T-cell (primary cell): ENCODE measurements around the gene FAM171A1. TPM values are rescaled to one million over a fixed set of nuclear protein-coding genes. Genes with fewer than 3 reads are reported as not detected.

ENCODE experiments used
- ATAC-seq, 4 experiments: fragments of 200-7000 bp in 3 of 4; fragments of 150-1000 bp in 1 of 4; cut with Tn5 transposase; replicated peaks in 1 of 4; 1 replicate in 3 of 4; 2 replicates in 1 of 4; pipeline ENCODE4 v1.10.0; 2021; ENCODE audit warnings: moderate library complexity in 3 of 4, mild to moderate bottlenecking in 2 of 4, moderate number of reproducible peaks in 1 of 4
- CTCF ChIA-PET, 2 donors: fragments of 300-600 bp; sonication (Branson Sonifier 250); formaldehyde crosslinking; loops; one replicate each; lab custom pipeline; 2022; ENCODE audit warnings: antibody characterized with exemption in 2 of 2; lab: Charles Lee
- POLR2A ChIA-PET, 2 donors: fragments of 300-600 bp; sonication (Branson Sonifier 250); formaldehyde crosslinking; loops; one replicate each; lab custom pipeline; 2022; ENCODE audit warnings: antibody characterized with exemption in 2 of 2; lab: Charles Lee
- DNase-seq, 35 experiments: peaks; one replicate each; pipeline versions ENCODE4 v3.0.0 to v3.0.0-alpha.2; 2013 to 2023
- H3K27ac ChIP-seq: one replicate; pipeline ENCODE4 v1.5.1; 2013; ENCODE audit warnings: low read length
- H3K27me3 ChIP-seq, 2 experiments: replicated peaks in 1 of 2; 1 replicate in 1 of 2; 2 replicates in 1 of 2; pipeline versions ENCODE4 v1.6.1 to v1.7.0; 2013; ENCODE audit warnings: low read length in 1 of 2, mixed read lengths in 1 of 2; ENCODE audit not compliant: control insufficient read depth in 2 of 2, insufficient read depth in 2 of 2; ENCODE audit errors: extremely low read depth in 1 of 2
- H3K36me3 ChIP-seq, 2 donors: 1 replicate in 1 of 2; 2 replicates in 1 of 2; pipeline versions ENCODE4 v1.6.1 to v1.7.0; 2013; ENCODE audit warnings: low read length in 1 of 2; ENCODE audit not compliant: control insufficient read depth in 2 of 2, insufficient read depth in 1 of 2; ENCODE audit errors: extremely low read depth in 1 of 2
- H3K4me1 ChIP-seq, 2 experiments: 1 replicate in 1 of 2; 2 replicates in 1 of 2; pipeline versions ENCODE4 v1.6.1 to v1.7.0; 2013; ENCODE audit warnings: low read length in 2 of 2, mixed read lengths in 1 of 2; ENCODE audit not compliant: insufficient read depth in 2 of 2, control insufficient read depth in 1 of 2; ENCODE audit errors: extremely low read depth in 1 of 2
- H3K4me3 ChIP-seq, 2 donors: 1 replicate in 1 of 2; 2 replicates in 1 of 2; pipeline versions ENCODE4 v1.5.1 to v1.7.0; 2013; ENCODE audit warnings: mild to moderate bottlenecking in 2 of 2, low read length in 1 of 2, moderate library complexity in 1 of 2; ENCODE audit not compliant: control insufficient read depth in 1 of 2; ENCODE audit errors: extremely low read depth in 1 of 2
- H3K9me3 ChIP-seq: 2 replicates; pipeline ENCODE4 v1.7.0; 2013
- H3K27ac Mint-ChIP-seq, 2 donors: one replicate each; pipeline ENCODE4 v1.8.0; 2020 to 2021; ENCODE audit warnings: mild to moderate bottlenecking in 2 of 2, mixed read lengths in 2 of 2
- H3K27me3 Mint-ChIP-seq, 2 donors: one replicate each; pipeline ENCODE4 v1.8.0; 2021 to 2022; ENCODE audit warnings: mixed read lengths in 2 of 2
- H3K36me3 Mint-ChIP-seq: one replicate; pipeline ENCODE4 v1.8.0; 2021; ENCODE audit warnings: mixed read lengths
- H3K4me1 Mint-ChIP-seq, 3 donors: one replicate each; pipeline ENCODE4 v1.8.0; 2020 to 2022; ENCODE audit warnings: mixed read lengths in 3 of 3, mild to moderate bottlenecking in 1 of 3
- H3K4me3 Mint-ChIP-seq, 3 donors: one replicate each; pipeline ENCODE4 v1.8.0; 2020 to 2022; ENCODE audit warnings: mild to moderate bottlenecking in 3 of 3, mixed read lengths in 3 of 3, moderate library complexity in 3 of 3
- H3K9me3 Mint-ChIP-seq, 3 donors: one replicate each; pipeline ENCODE4 v1.8.0; 2020 to 2022; ENCODE audit warnings: mixed read lengths in 3 of 3
- WGBS: methylation state at CpG from one replicate; pipeline ENCODE4 v1.1.5; 2013; ENCODE audit warnings: missing lambda C conversion rate; ENCODE audit not compliant: insufficient coverage; 5-methylcytosine and 5-hydroxymethylcytosine counted together
- total RNA-seq, 35 experiments: library from RNA in 6 of 35; stranded (reverse) in 6 of 35; fragments of 120-200 nt in 1 of 35; gene quantifications; one replicate each; pipeline versions ENCODE4 v1.2.1 to v1.2.4 and lab custom pipeline; 2013 to 2026

Gene FAM171A1
- total RNA-seq, 5 donors from 2014 or later (not counting 1 experiment from before 2014, with no cell fraction given), result 4.6 to 8.6 (median 7.2) TPM

DNA sequence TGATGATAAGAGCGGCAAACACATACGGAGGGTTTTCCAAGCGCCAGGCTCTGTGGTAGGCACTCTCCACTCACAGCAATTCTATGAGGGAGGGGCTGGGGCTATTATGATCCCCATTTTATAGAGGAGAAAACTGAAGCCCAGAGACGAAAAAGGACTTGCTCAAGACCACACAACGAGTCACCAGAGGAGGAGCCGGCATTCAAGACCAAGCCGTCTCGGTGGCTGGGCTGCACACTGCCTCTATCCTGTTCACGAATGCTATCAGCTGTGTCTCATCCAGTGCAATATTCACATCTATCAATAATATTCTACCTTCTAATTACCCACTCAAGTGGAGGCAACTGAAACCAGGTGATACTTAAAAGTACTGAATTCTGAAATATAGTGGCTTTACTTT, 134.7 kb downstream of the FAM171A1 start:
- Mint-ChIP-seq H3K36me3 (peaks cover 9% of the 10 kb centered on the region), H3K27me3 (no peaks in the 10 kb centered on the region), H3K4me3 (no peak overlapping the region), H3K9me3 (no peaks in the 10 kb centered on the region), H3K27ac (no peak overlapping the region), H3K4me1 (peaks cover 6 to 18% (median 17%) of the 10 kb centered on the region in 3 donors)
- WGBS, result 100% methylated on average over 3 of the region's 9 CpGs
- no peak overlapping the region for H3K4me3 ChIP-seq
- peaks cover 0 to 5% of the 10 kb centered on the region in 2 experiments for H3K4me1 ChIP-seq
- no peaks in the 10 kb centered on the region for H3K9me3 ChIP-seq
- H3K36me3 ChIP-seq, result no peaks in the 10 kb centered on the region
- ChIA-PET POLR2A (no interaction called here), CTCF (no interaction called here)
- ATAC-seq, result no peak
- DNase-seq, result no peak
- H3K27me3 ChIP-seq, result no peaks in the 10 kb centered on the region
- no peak overlapping the region for H3K27ac ChIP-seq

GRCh38 chr10:15232279-15232678, 138.8 kb downstream of the FAM171A1 start:
- H3K27ac ChIP-seq, result no peak overlapping the region
- Mint-ChIP-seq H3K4me1 (peaks cover under 1 to 7% (median 6%) of the 10 kb centered on the region in 3 donors), H3K27me3 (no peaks in the 10 kb centered on the region), H3K36me3 (peaks cover 11% of the 10 kb centered on the region), H3K27ac (no peak overlapping the region), H3K4me3 (no peak overlapping the region), H3K9me3 (no peaks in the 10 kb centered on the region)
- H3K36me3 ChIP-seq, result no peaks in the 10 kb centered on the region
- no peaks in the 10 kb centered on the region for H3K27me3 ChIP-seq
- no peak overlapping the region for H3K4me3 ChIP-seq
- WGBS, result 95% methylated on average over 4 of the region's 8 CpGs
- H3K4me1 ChIP-seq, result no peaks in the 10 kb centered on the region
- H3K9me3 ChIP-seq, result no peaks in the 10 kb centered on the region
- DNase-seq (no peak), ATAC-seq (no peak)
- ChIA-PET POLR2A (no interaction called here), CTCF (no interaction called here)

DNA sequence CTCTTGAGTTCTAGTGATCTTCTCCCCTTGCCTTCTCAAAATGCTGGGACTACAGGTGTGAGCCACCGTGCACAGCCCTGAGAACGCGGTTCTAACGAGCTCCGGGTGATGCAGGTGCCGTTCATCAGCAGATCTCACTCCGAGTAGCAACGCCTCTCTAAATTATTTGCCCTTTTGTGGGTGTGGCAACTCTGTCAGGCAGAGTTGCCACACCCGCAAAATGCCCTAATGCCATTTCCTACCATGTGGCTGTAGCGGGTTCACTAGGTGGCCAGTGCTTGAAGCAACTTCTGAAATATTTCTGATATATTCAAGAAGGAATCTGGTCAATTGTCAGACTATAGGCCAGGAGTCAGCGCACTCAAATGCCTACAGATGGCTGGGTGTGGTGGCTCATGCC, 139.7 kb downstream of the FAM171A1 start:
- no peaks in the 10 kb centered on the region for H3K27me3 ChIP-seq
- no peaks in the 10 kb centered on the region for H3K27me3 Mint-ChIP-seq
- no peaks in the 10 kb centered on the region for H3K9me3 Mint-ChIP-seq
- no peak overlapping the region for H3K4me3 ChIP-seq
- H3K4me1 Mint-ChIP-seq, result peaks cover 0 to 7% (median 6%) of the 10 kb centered on the region in 3 donors
- WGBS, result 90% methylated on average over 8 of the region's 11 CpGs
- H3K36me3 Mint-ChIP-seq, result peaks cover 15% of the 10 kb centered on the region
- no peak overlapping the region for H3K4me3 Mint-ChIP-seq
- CTCF ChIA-PET, result no interaction called here
- POLR2A ChIA-PET, result interaction anchor here in 1 of 2 donors (0.6 kb wide), 1 partner anchor 1036 kb away, joined by 3 read pairs; no protein-coding TSS in a partner anchor
- no peaks in the 10 kb centered on the region for H3K36me3 ChIP-seq
- no peaks in the 10 kb centered on the region for H3K4me1 ChIP-seq
- no peak for ATAC-seq
- no peak overlapping the region for H3K27ac Mint-ChIP-seq
- DNase-seq, result no peak
- no peaks in the 10 kb centered on the region for H3K9me3 ChIP-seq
- no peak overlapping the region for H3K27ac ChIP-seq

DNA sequence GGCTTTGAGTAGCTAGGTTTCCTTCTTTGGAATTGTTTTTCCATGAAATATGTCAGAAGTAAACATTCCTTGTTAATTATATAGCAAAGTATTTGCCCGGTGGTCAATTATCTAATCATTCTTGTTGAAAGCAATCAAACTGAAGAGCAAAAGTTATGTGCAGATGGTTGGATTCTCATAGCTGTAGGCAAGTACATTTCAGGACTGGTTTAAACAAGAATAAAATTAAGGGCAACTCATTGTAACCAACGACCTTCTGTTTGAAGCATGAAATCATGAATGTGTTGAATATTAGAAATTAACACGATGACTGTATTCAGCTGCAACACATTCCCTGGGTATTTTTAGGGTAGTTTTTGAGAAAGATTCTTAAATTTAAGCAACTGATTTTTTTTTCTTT, 140.8 kb downstream of the FAM171A1 start:
- H3K9me3 ChIP-seq, result no peaks in the 10 kb centered on the region
- H3K4me3 Mint-ChIP-seq, result no peak overlapping the region
- H3K27ac ChIP-seq, result no peak overlapping the region
- peaks cover 0 to 2% (median 0%) of the 10 kb centered on the region in 3 donors for H3K9me3 Mint-ChIP-seq
- H3K36me3 ChIP-seq, result peaks cover 0 to 3% of the 10 kb centered on the region in 2 donors
- no peak overlapping the region for H3K4me3 ChIP-seq
- H3K4me1 Mint-ChIP-seq, result peaks cover 0 to 7% (median 6%) of the 10 kb centered on the region in 3 donors
- H3K36me3 Mint-ChIP-seq, result peaks cover 15% of the 10 kb centered on the region
- DNase-seq, result no peak
- no peaks in the 10 kb centered on the region for H3K27me3 Mint-ChIP-seq
- H3K4me1 ChIP-seq, result no peaks in the 10 kb centered on the region
- ATAC-seq, result no peak
- CTCF ChIA-PET, result no interaction called here
- WGBS, result 100% methylated on average over 1 of the region's 3 CpGs
- POLR2A ChIA-PET, result interaction anchor here in 1 of 2 donors (0.6 to 0.8 kb wide), 3 partner anchors 12 to 72 kb away, joined by 3 to 4 read pairs (median 3); no protein-coding TSS in a partner anchor
- H3K27ac Mint-ChIP-seq, result no peak overlapping the region
- H3K27me3 ChIP-seq, result no peaks in the 10 kb centered on the region

GRCh38 chr10:15229268-15229667, 141.8 kb downstream of the FAM171A1 start:
- Mint-ChIP-seq H3K27ac (no peak overlapping the region), H3K4me3 (no peak overlapping the region)
- 89% methylated on average over 4 of the region's 4 CpGs for WGBS

DNA sequence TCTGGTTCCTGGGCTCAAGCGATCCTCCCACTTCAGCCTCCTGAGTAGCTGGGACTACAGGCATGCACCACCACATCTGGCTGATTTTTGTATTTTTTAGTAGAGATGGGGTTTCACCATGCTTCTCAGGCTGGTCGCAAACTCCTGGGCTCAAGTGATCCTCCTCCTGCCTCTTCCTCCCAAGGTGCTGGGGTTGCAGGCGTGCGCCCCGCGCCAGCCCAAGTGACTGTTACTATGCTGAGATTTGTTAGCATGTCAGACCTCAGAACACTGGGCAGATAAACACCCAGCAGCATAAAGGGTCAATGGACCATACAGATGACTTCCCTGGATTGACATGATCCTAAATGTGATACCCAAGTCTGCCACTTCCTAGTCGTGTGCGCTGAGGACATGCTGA, 142.7 kb downstream of the FAM171A1 start:
- H3K9me3 ChIP-seq, result no peaks in the 10 kb centered on the region
- Mint-ChIP-seq H3K4me3 (no peak overlapping the region), H3K27me3 (no peaks in the 10 kb centered on the region), H3K36me3 (peaks cover 27% of the 10 kb centered on the region), H3K9me3 (peaks cover 0 to 14% (median 5%) of the 10 kb centered on the region in 3 donors), H3K4me1 (peaks cover 0 to 7% (median 6%) of the 10 kb centered on the region in 3 donors), H3K27ac (no peak overlapping the region)
- H3K27ac ChIP-seq, result no peak overlapping the region
- H3K4me1 ChIP-seq, result no peaks in the 10 kb centered on the region
- no peaks in the 10 kb centered on the region for H3K27me3 ChIP-seq
- ATAC-seq, result no peak
- peaks cover 0 to 3% of the 10 kb centered on the region in 2 donors for H3K36me3 ChIP-seq
- POLR2A ChIA-PET, result no interaction called here
- no peak overlapping the region for H3K4me3 ChIP-seq
- WGBS, result 86% methylated on average over 6 of the region's 8 CpGs
- CTCF ChIA-PET, result interaction anchor here in 1 of 2 donors (0.7 kb wide), 1 partner anchor 1502 kb away, joined by 5 read pairs; no protein-coding TSS in a partner anchor
- DNase-seq, result no peak

More at GRCh38 chr10:15229268-15229667, 141.8 kb downstream of the FAM171A1 start:
- Histone ChIP-seq H3K27ac (no peak overlapping the region), H3K4me1 (no peaks in the 10 kb centered on the region), H3K4me3 (no peak overlapping the region), H3K9me3 (no peaks in the 10 kb centered on the region), H3K27me3 (no peaks in the 10 kb centered on the region), H3K36me3 (peaks cover 0 to 3% of the 10 kb centered on the region in 2 donors)
- no peak for DNase-seq
- ATAC-seq, result no peak
- H3K36me3 Mint-ChIP-seq, result peaks cover 23% of the 10 kb centered on the region
- no peaks in the 10 kb centered on the region for H3K27me3 Mint-ChIP-seq
- POLR2A ChIA-PET, result no interaction called here
- peaks cover 0 to 7% (median 6%) of the 10 kb centered on the region in 3 donors for H3K4me1 Mint-ChIP-seq
- H3K9me3 Mint-ChIP-seq, result peaks cover 0 to 10% (median 5%) of the 10 kb centered on the region in 3 donors
- CTCF ChIA-PET, result interaction anchor here in 1 of 2 donors (0.6 kb wide), 1 partner anchor 1025 kb away, joined by 3 read pairs; no protein-coding TSS in a partner anchor
